HG03342 (cell line): ENCODE data around the gene LRRC14B.
"Not testable (repeated sequence)": the region's sequence is repeated elsewhere in the genome, so short reads cannot be mapped to it uniquely, and the experiment has no call there.

Experiments
- ATAC-seq: cut with Tn5 transposase; IDR thresholded peaks from one replicate; pipeline ENCODE4 v1.9.1; 2021; ENCODE audit warnings: mild to moderate bottlenecking, moderate library complexity; ENCODE audit not compliant: unreplicated experiment

Gene LRRC14B

DNA sequence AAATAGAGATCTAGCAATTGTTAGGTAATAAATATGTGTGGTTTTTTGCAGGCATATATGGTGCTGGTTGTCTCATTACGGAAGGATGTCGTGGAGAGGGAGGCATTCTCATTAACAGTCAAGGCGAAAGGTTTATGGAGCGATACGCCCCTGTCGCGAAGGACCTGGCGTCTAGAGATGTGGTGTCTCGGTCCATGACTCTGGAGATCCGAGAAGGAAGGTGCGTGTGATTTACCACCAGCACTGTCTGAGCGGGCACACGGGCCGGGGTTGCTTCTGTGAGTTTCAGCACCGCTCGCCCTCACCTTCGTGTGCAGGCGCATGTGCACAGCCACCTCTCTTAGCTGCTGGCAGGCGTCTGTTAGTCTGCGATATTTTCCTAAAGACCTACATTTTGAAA lies 42.1 kb downstream of the LRRC14B start:
- not testable (repeated sequence) for ATAC-seq

DNA sequence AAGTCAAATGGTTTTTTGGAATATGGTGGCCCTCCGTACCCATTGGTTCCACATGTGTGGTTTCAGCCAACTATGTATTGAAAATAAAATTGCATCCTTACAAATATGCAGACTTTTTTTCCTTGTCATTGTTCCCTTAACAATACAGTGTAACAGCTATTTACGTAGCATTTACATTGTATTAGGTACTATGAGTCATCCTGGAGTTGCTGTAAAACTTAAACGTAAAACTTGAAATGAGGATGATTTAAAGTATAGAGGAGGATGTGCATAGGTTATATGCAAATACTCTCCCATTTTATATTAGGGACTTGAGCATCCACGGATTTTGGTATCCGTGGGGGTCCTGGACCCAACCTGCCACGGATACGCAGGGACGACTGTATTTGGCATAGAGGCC lies 43.2 kb downstream of the LRRC14B start:
- no peak for ATAC-seq

DNA sequence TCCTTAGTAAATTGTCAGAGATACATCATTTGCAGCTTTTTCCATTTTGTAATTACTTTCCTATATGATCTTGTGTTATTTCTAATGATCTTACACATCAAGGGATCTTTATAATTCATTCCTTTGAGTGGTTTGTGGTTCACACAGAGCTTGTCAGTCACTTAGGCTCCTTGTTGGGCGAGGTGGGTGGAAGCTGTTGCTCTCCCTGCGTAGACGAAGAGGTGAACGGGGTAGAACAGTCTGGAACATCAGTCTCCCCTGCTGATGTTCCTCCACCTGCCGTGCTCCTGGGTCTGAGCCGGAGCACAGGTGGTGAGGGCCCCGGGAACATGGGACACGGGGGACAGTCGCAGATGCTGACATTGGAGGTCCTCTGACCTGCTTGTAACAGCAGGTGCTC lies 44.2 kb downstream of the LRRC14B start:
- not testable (repeated sequence) for ATAC-seq

DNA sequence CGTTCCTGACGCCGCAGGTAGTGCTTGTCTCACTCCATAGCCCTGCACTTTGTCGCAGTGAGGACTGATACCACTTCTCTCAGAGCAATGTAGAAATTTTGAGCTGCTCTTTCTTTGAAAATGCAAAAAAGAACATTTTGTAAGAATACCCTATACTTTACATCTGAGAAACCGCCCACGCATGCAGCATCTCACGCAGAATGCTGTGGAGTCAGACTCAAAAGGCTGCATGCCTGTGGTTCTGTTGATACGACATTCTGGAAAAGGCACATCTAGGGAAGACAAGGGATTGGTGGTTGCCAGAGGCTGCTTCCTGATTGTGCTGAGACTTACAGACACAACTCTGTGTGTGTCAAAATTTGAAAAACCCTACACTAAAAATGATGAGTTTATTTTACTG lies 46.6 kb downstream of the LRRC14B start:
- ATAC-seq: not testable (repeated sequence)

DNA sequence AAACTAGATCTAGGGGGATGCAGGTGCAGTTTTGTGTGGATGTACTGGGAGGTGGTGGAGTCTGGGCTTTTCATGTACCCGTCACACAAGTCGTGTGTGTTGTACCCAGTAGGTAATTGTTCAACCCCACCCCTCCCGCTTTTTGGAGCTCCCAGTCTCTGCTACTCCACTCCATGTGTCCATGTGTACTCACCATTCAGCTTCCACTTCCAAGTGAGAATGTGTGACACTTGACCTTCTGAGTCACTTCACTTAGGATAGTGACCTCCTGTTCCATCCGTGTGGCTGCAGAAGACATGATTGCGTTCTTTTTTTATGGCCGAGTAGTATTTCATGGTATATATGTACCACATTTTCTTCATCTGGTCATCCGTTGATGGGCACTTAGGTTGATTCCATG lies 49.3 kb downstream of the LRRC14B start:
- not testable (repeated sequence) for ATAC-seq

DNA sequence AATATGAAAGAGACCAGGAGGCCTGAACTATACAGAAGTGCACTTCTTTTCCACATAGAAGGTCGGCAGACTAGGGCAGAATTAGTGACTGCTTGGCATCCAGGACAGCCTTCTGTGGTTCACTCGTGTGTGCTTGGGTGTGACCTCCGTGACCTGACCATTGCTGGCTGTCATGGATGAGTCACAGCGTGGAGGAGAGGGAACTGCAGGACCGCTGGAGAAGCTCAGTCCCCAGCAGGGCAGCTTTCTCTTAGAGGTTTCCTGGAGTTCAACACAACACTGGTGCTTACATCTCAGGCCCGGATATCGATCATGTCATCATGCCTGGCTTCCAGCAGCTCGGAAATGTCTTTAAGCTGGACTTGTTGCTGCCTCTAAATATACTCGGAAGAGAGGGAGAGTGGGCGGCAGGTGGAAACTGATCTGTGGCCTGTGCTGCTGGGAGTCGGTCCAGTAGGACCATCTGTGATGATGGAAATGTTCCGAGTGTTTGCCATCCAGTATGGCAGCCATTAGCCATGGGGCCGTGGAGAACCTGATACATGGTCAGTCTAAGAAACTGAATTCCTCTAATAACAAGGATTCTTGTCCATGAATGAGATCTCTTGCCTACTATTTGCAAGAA lies 49.9 kb downstream of the LRRC14B start:
- ATAC-seq: not testable (repeated sequence)

DNA sequence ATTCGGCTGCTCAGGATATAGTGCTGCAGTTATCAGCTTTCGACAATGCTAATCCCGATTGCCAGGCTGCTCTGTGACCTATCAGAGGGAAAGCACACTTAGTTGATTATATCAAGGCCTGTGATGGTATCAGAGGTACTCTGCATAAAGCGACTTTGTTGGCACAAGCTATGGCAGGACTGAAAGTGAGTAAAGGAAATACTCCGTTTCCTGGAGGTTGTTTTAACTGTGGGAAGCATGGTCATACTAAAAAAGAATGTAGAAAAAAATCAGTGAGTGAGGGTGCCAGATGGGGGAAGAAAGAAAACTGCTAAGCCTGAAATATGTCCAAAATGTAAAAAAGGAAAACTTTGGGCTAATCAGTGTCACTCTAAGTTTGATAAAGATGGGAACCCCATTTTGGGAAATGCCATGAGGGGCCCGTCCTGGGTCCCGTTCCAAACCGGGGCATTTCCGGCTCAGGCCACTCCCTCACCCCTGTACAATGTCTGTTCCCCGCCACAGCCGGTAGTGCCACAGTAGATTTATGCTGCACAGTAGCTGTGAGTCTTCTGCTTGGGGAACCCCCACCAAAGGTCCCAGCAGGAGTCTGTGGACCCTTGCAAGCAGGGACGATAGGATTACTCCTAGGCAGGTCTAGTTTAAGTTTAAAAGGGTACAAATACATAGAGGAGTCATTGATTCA lies 52.5 kb downstream of the LRRC14B start:
- not testable (repeated sequence) for ATAC-seq

DNA sequence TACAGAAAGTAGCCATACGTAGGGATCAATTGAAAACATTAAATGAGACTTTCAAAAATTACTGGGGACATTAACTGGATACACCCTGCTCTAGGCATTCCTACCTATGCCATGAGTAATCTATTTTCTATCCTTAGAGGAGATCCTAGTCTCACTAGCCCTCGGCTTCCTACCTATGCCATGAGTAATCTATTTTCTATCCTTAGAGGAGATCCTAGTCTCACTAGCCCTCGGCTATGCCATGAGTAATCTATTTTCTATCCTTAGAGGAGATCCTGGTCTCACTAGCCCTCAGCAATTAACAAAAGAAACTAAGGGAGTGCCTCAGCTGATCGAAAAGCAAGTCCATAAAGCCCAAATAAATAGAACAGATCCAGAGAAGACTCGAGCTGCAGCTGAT lies 54.4 kb downstream of the LRRC14B start:
- ATAC-seq: not testable (repeated sequence)
